BLaER1 treated with 17β-estradiol and CSF1 and Interleukin-3, amounts not matched to agents 10 nM and 100 nM (cell line): ENCODE measurements around the gene SAFB.
A peak's percentile ranks its signal among the peaks of the same experiment; 100 is the strongest.
"Not testable (repeated sequence)": the region's sequence is repeated elsewhere in the genome, so short reads cannot be mapped to it uniquely, and the experiment has no call there.

Experiments
- H3K27ac ChIP-seq, 11 experiments: shearing (Covaris generic); formaldehyde crosslinking; 2 replicates each; pipeline ENCODE4 v1.8.1; 2022
- H3K27me3 ChIP-seq, 11 experiments: shearing (Covaris generic); formaldehyde crosslinking; 2 replicates each; pipeline ENCODE4 v1.8.1; 2022
- H3K36me3 ChIP-seq, 11 experiments: shearing (Covaris generic); formaldehyde crosslinking; 2 replicates each; pipeline ENCODE4 v1.8.1; 2022
- H3K4me1 ChIP-seq, 10 experiments: shearing (Covaris generic); formaldehyde crosslinking; 2 replicates each; pipeline ENCODE4 v1.8.1; 2022
- H3K4me2 ChIP-seq, 11 experiments: shearing (Covaris generic); formaldehyde crosslinking; 2 replicates each; pipeline ENCODE4 v1.8.1; 2022
- H3K4me3 ChIP-seq, 10 experiments: shearing (Covaris generic); formaldehyde crosslinking; 2 replicates each; pipeline ENCODE4 v1.8.1; 2022
- H3K9ac ChIP-seq, 11 experiments: shearing (Covaris generic); formaldehyde crosslinking; 2 replicates each; pipeline ENCODE4 v1.8.1; 2022
- H3K9me3 ChIP-seq, 11 experiments: shearing (Covaris generic); formaldehyde crosslinking; replicated peaks in 1 of 11; 2 replicates each; pipeline ENCODE4 v1.8.1; 2022
- H4K20me1 ChIP-seq, 11 experiments: shearing (Covaris generic); formaldehyde crosslinking; 2 replicates each; pipeline ENCODE4 v1.8.1; 2022
- Cebpa-rat ChIP-seq, 11 experiments: shearing (Covaris generic); IDR thresholded peaks; 2 replicates each; pipeline ENCODE4 v1.8.1; 2022

Gene SAFB

GRCh38 chr19:5607318-5608275 is 15.3 kb upstream of the SAFB start:
- TF ChIP-seq Cebpa-rat (IDR thresholded peaks at IDR 0.05) = no peak
- Histone ChIP-seq H3K4me3 (no peak overlapping the region), H3K9ac (no peak overlapping the region), H3K27me3 (no peaks in the 10 kb centered on the region), H3K4me1 (peaks cover 0 to 9% (median 3%) of the 10 kb centered on the region in 10 experiments; a peak in 4 of 20 replicates), H3K27ac (no peak overlapping the region), H3K9me3 (no peaks in the 10 kb centered on the region), H4K20me1 (peaks cover 72 to 88% (median 88%) of the 10 kb centered on the region in 11 experiments), H3K4me2 (no peak overlapping the region), H3K36me3 (peaks cover 92 to 94% (median 92%) of the 10 kb centered on the region in 11 experiments)

GRCh38 chr19:5608291-5608690 is 14.6 kb upstream of the SAFB start:
- Histone ChIP-seq H3K27ac (no peak overlapping the region), H3K4me2 (no peak overlapping the region), H4K20me1 (peaks cover 72 to 88% (median 88%) of the 10 kb centered on the region in 11 experiments), H3K9ac (no peak overlapping the region; a peak in 1 of 22 replicates), H3K27me3 (no peaks in the 10 kb centered on the region), H3K4me1 (peaks cover 0 to 9% (median 3%) of the 10 kb centered on the region in 10 experiments; a peak in 4 of 20 replicates), H3K4me3 (no peak overlapping the region), H3K9me3 (no peaks in the 10 kb centered on the region), H3K36me3 (peaks cover 92 to 94% (median 92%) of the 10 kb centered on the region in 11 experiments)
- TF ChIP-seq Cebpa-rat (IDR thresholded peaks at IDR 0.05) = no peak

- not testable (repeated sequence) for H3K27ac ChIP-seq, H3K27me3 ChIP-seq, H3K4me3 ChIP-seq, H3K9ac ChIP-seq, H3K4me2 ChIP-seq, H3K9me3 ChIP-seq, H3K4me1 ChIP-seq
- Histone ChIP-seq H4K20me1 (peaks cover 71 to 88% (median 88%) of the 10 kb centered on the region in 11 experiments), H3K36me3 (peaks cover 92 to 94% (median 92%) of the 10 kb centered on the region in 11 experiments)
Observed at GRCh38 chr19:5608766-5609165, 14.1 kb upstream of the SAFB start.

- H3K27me3 ChIP-seq = no peaks in the 10 kb centered on the region
- peaks cover 92 to 94% (median 92%) of the 10 kb centered on the region in 11 experiments for H3K36me3 ChIP-seq
- no peak overlapping the region for H3K4me3 ChIP-seq
- H4K20me1 ChIP-seq = peaks cover 59 to 88% (median 87%) of the 10 kb centered on the region in 11 experiments
- no peaks in the 10 kb centered on the region for H3K9me3 ChIP-seq
- no peak overlapping the region for H3K9ac ChIP-seq
- no peak for TF ChIP-seq Cebpa-rat (IDR thresholded peaks at IDR 0.05)
- no peak overlapping the region for H3K4me2 ChIP-seq
- no peak overlapping the region for H3K27ac ChIP-seq
- peaks cover 0 to 9% (median 3%) of the 10 kb centered on the region in 10 experiments; a peak in 4 of 20 replicates for H3K4me1 ChIP-seq
Observed at GRCh38 chr19:5609881-5610448, 12.9 kb upstream of the SAFB start.

GRCh38 chr19:5612891-5613865 is 9.7 kb upstream of the SAFB start:
- Histone ChIP-seq H3K4me1 (no peaks in the 10 kb centered on the region), H3K9me3 (no peaks in the 10 kb centered on the region), H4K20me1 (peaks cover 49 to 88% (median 86%) of the 10 kb centered on the region in 11 experiments), H3K4me3 (no peak overlapping the region), H3K27me3 (no peaks in the 10 kb centered on the region), H3K36me3 (peaks cover 92 to 94% (median 92%) of the 10 kb centered on the region in 11 experiments), H3K9ac (no peak overlapping the region), H3K27ac (no peak overlapping the region), H3K4me2 (no peak overlapping the region)
- TF ChIP-seq Cebpa-rat (IDR thresholded peaks at IDR 0.05) = no peak

GRCh38 chr19:5615756-5616327 is 7.0 kb upstream of the SAFB start:
- H3K4me3 ChIP-seq = no peak overlapping the region
- H4K20me1 ChIP-seq = peaks cover 56 to 93% (median 90%) of the 10 kb centered on the region in 11 experiments
- no peak overlapping the region for H3K27ac ChIP-seq
- no peak overlapping the region for H3K9ac ChIP-seq
- peaks cover 17 to 26% (median 22%) of the 10 kb centered on the region in 10 experiments for H3K4me1 ChIP-seq
- peaks cover 92 to 94% (median 93%) of the 10 kb centered on the region in 11 experiments for H3K36me3 ChIP-seq
- TF ChIP-seq Cebpa-rat (IDR thresholded peaks at IDR 0.05) = no peak
- H3K4me2 ChIP-seq = no peak overlapping the region
- H3K9me3 ChIP-seq = no peaks in the 10 kb centered on the region
- no peaks in the 10 kb centered on the region for H3K27me3 ChIP-seq

GRCh38 chr19:5617080-5617479 is 5.8 kb upstream of the SAFB start:
- no peak overlapping the region for H3K4me3 ChIP-seq
- no peak for TF ChIP-seq Cebpa-rat (IDR thresholded peaks at IDR 0.05)
- H3K27me3 ChIP-seq = no peaks in the 10 kb centered on the region
- no peak overlapping the region for H3K9ac ChIP-seq
- H4K20me1 ChIP-seq = peaks cover 68 to 100% (median 97%) of the 10 kb centered on the region in 11 experiments
- H3K9me3 ChIP-seq = no peaks in the 10 kb centered on the region
- no peak overlapping the region for H3K4me2 ChIP-seq
- peaks cover 26 to 33% (median 30%) of the 10 kb centered on the region in 10 experiments for H3K4me1 ChIP-seq
- peaks cover 91 to 96% (median 93%) of the 10 kb centered on the region in 11 experiments for H3K36me3 ChIP-seq
- H3K27ac ChIP-seq = no peak overlapping the region

- no peaks in the 10 kb centered on the region for H3K9me3 ChIP-seq
- H3K4me3 ChIP-seq = no peak overlapping the region
- no peak overlapping the region for H3K27ac ChIP-seq
- H3K9ac ChIP-seq = peak overlapping the region in 6 of 11 experiments; percentile 5 to 96 (median 24); a peak in 6 of 22 replicates
- H3K36me3 ChIP-seq = peaks cover 76 to 81% (median 78%) of the 10 kb centered on the region in 11 experiments
- peaks cover 26 to 33% (median 30%) of the 10 kb centered on the region in 10 experiments for H3K4me1 ChIP-seq
- TF ChIP-seq Cebpa-rat (IDR thresholded peaks at IDR 0.05) = no peak
- H4K20me1 ChIP-seq = peaks cover 68 to 92% (median 86%) of the 10 kb centered on the region in 11 experiments
- no peaks in the 10 kb centered on the region for H3K27me3 ChIP-seq
- H3K4me2 ChIP-seq = peak overlapping the region in 5 of 11 experiments; percentile 13 to 98 (median 95); a peak in 6 of 22 replicates
Observed at GRCh38 chr19:5618591-5618990, 4.3 kb upstream of the SAFB start.
